Lower leg skin (tissue), 3 donors: Measurements from ENCODE around the gene PRTG.

Source experiments
- CTCF ChIP-seq, 3 donors: fragments of 450-650 bp; IDR thresholded peaks; one replicate each; pipeline ENCODE4 v1.5.1; 2016; ENCODE audit warnings: antibody characterized with exemption in 3 of 3, mild to moderate bottlenecking in 3 of 3, moderate library complexity in 2 of 3
- POLR2A ChIP-seq, 2 donors: fragments of 450-650 bp; IDR thresholded peaks; one replicate each; pipeline ENCODE4 v1.6.1; 2016 to 2017; ENCODE audit warnings: antibody characterized with exemption in 2 of 2, mild to moderate bottlenecking in 1 of 2, moderate library complexity in 1 of 2

GRCh38 chr15:55589287-55589686, 153.7 kb downstream of the PRTG start:
- no peak for TF ChIP-seq POLR2A (IDR thresholded peaks at IDR 0.05)
- no peak for TF ChIP-seq CTCF (IDR thresholded peaks at IDR 0.05)
